Measurements from ENCODE around the gene FARP1.

Gene FARP1

DNA sequence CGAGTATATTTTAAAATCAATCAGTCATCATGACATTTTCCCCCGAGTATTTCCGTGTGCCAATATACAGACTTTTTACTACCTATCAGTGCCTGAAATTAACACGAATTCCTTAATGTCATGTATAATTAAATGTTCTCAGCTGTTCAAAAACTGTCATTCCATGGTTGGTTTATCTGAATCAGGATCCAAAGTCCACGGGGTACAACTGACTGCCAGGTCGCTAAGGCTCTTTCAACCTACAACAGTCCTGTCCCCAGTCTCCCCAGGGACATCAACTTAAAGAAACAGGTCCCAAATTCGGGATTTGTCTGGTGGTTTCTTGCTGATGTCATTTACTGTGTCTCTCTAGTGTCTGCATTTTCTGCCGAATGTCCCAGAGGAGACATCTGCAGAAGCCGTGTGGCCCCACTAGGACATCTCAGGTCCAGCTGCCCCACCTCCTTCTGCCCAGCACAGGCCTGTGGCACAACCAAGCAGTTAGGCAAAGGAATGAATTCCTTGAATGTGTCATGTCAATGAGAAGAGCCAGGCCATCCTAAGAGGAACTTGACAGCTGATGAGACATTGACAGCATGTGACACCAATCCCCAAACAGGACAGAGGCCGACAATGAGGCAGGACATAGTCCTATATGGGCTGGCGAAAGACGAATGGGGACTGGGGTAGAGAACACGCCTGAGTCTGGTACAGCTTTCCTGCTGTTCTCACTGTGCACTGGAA is 324.5 kb downstream of the FARP1 start:
- Histone ChIP-seq H3K27me3 (ENCODE audit: insufficient read depth, low read depth, severe bottlenecking) (no peaks in the 10 kb centered on the region), H3K27ac (no peak overlapping the region), H3K36me3 (peaks cover 72% of the 10 kb centered on the region), H3K4me3 (ENCODE audit: low read depth, low read length) (no peak overlapping the region), H3K9me3 (ENCODE audit: severe bottlenecking) (no peaks in the 10 kb centered on the region)
- TF ChIP-seq, protein P1, sequence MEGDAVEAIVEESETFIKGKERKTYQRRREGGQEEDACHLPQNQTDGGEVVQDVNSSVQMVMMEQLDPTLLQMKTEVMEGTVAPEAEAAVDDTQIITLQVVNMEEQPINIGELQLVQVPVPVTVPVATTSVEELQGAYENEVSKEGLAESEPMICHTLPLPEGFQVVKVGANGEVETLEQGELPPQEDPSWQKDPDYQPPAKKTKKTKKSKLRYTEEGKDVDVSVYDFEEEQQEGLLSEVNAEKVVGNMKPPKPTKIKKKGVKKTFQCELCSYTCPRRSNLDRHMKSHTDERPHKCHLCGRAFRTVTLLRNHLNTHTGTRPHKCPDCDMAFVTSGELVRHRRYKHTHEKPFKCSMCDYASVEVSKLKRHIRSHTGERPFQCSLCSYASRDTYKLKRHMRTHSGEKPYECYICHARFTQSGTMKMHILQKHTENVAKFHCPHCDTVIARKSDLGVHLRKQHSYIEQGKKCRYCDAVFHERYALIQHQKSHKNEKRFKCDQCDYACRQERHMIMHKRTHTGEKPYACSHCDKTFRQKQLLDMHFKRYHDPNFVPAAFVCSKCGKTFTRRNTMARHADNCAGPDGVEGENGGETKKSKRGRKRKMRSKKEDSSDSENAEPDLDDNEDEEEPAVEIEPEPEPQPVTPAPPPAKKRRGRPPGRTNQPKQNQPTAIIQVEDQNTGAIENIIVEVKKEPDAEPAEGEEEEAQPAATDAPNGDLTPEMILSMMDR (IDR thresholded peaks at IDR 0.05; ENCODE audit: low read depth, low read length): no peak
- DNase-seq: no peak

DNA sequence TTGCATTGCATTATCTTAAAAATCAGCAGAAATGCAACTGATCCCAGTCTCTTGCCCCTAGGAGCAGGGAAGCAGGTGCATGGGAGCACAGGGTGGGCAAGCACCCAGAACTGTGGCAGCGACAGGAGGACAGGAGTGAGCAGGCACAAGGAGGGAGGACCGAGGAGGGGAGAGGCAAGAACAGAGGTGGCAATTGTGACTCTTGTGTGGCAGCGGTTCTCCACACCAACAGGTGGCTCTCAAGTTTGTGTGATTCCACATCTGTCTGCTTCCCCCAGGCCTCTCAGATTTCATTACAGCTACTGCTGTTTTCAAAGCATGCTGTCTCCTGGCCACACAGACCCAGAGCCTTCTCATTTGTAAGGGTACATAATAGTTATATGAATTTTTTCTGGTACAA is 325.5 kb downstream of the FARP1 start:
- Histone ChIP-seq H3K4me3 (ENCODE audit: low read depth, low read length) (no peak overlapping the region), H3K36me3 (peaks cover 70% of the 10 kb centered on the region), H3K27me3 (ENCODE audit: insufficient read depth, low read depth, severe bottlenecking) (no peaks in the 10 kb centered on the region), H3K9me3 (ENCODE audit: severe bottlenecking) (no peaks in the 10 kb centered on the region), H3K27ac (no peak overlapping the region)
- TF ChIP-seq, protein P1 (IDR thresholded peaks at IDR 0.05; ENCODE audit: low read depth, low read length): no peak
- no peak for DNase-seq

DNA sequence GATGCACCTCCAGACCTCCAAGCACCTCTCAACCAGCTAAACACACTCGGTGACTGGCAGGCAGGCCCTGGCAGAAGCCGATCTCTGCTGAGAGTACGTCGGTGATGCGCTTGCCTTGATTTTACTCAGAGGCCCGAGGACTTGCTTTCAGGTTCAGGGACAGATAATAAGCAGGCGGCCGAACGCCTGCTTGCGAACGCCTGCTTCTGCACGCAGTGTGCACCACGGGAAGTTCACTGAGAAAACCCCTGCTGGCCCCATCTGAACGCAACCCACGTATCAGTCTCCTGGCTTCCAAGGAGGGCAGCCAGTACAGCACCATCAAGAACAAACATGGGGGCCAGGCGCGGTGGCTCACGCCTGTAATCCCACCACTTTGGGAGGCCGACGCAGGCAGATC is 326.0 kb downstream of the FARP1 start:
- DNase-seq: no peak
- TF ChIP-seq, protein P1 (IDR thresholded peaks at IDR 0.05; ENCODE audit: low read depth, low read length): no peak
- no peaks in the 10 kb centered on the region for H3K9me3 ChIP-seq (ENCODE audit: severe bottlenecking)
- H3K4me3 ChIP-seq (ENCODE audit: low read depth, low read length): no peak overlapping the region
- no peaks in the 10 kb centered on the region for H3K27me3 ChIP-seq (ENCODE audit: insufficient read depth, low read depth, severe bottlenecking)
- no peak overlapping the region for H3K27ac ChIP-seq
- peaks cover 70% of the 10 kb centered on the region for H3K36me3 ChIP-seq

DNA sequence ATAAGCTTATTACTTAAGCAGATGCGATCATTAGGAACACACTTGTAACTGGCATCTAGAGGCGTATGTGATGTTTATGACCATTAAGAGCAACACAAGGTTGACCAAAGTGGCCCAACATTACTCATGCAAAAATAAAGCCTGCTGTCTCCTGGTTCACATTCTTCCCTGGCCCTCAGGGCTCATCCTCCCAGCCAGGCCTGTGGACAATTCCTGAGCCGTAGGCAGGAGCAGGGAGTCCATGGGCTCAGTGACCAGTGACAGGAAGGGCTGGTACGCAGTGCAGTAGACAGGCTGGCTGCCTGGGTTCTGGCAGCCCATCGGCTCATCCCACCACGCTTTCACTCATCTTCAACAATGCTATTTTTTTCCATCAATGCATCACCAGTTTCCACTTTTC is 328.0 kb downstream of the FARP1 start:
- DNase-seq: no peak
- no peaks in the 10 kb centered on the region for H3K9me3 ChIP-seq (ENCODE audit: severe bottlenecking)
- no peaks in the 10 kb centered on the region for H3K27me3 ChIP-seq (ENCODE audit: insufficient read depth, low read depth, severe bottlenecking)
- H3K27ac ChIP-seq: no peak overlapping the region
- TF ChIP-seq, protein P1 (IDR thresholded peaks at IDR 0.05; ENCODE audit: low read depth, low read length): no peak
- H3K4me3 ChIP-seq (ENCODE audit: low read depth, low read length): no peak overlapping the region
- H3K36me3 ChIP-seq: peaks cover 64% of the 10 kb centered on the region

DNA sequence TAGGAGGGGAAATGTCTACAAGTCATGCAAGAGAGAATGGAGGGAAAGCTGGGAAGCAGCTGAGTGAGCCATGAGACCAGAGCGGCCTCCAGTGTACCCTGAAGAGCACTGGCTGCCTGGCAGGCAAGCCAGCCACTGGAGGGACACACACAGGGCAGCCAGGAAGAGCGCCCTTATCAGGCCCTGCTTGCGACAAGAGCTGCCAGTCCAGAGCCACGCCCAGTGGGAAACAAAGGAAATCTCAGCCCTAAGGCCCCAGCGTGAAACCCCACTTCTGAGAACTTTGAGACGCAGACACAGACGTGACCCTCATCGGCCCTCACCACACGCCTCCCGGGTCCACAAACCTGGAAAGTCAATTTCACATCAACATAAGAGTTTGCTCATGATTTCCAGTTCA is 329.0 kb downstream of the FARP1 start:
- no peak for DNase-seq
- no peaks in the 10 kb centered on the region for H3K9me3 ChIP-seq (ENCODE audit: severe bottlenecking)
- no peaks in the 10 kb centered on the region for H3K27me3 ChIP-seq (ENCODE audit: insufficient read depth, low read depth, severe bottlenecking)
- peaks cover 55% of the 10 kb centered on the region for H3K36me3 ChIP-seq
- H3K4me3 ChIP-seq (ENCODE audit: low read depth, low read length): no peak overlapping the region
- TF ChIP-seq, protein P1 (IDR thresholded peaks at IDR 0.05; ENCODE audit: low read depth, low read length): no peak
- H3K27ac ChIP-seq: no peak overlapping the region
